ENCODE data around the gene RPAIN.

RPAIN gene

GRCh38 chr17:5381542-5381941, 38.4 kb upstream of the RPAIN start:
- no peak for FAIRE-seq
- DNase-seq (ENCODE audit: insufficient read length, low spot score) = no peak
- TF ChIP-seq CTCF (IDR thresholded peaks at IDR 0.05; ENCODE audit: insufficient read depth, missing control alignments) = no peak

- no peak for FAIRE-seq
- no peak for DNase-seq (ENCODE audit: insufficient read length, low spot score)
- TF ChIP-seq CTCF (IDR thresholded peaks at IDR 0.05; ENCODE audit: insufficient read depth, missing control alignments) = no peak
Observed at GRCh38 chr17:5391678-5392077, 28.3 kb upstream of the RPAIN start.

- TF ChIP-seq CTCF (IDR thresholded peaks at IDR 0.05; ENCODE audit: insufficient read depth, missing control alignments) = no peak
Observed at GRCh38 chr17:5396612-5397011, 23.4 kb upstream of the RPAIN start.

GRCh38 chr17:5399767-5400166, 20.2 kb upstream of the RPAIN start:
- FAIRE-seq = no peak
- DNase-seq (ENCODE audit: insufficient read length, low spot score) = no peak
- TF ChIP-seq CTCF (IDR thresholded peaks at IDR 0.05; ENCODE audit: insufficient read depth, missing control alignments) = no peak

More at GRCh38 chr17:5396612-5397011, 23.4 kb upstream of the RPAIN start:
- FAIRE-seq (no peak), DNase-seq (ENCODE audit: insufficient read length, low spot score) (no peak)

- TF ChIP-seq CTCF (IDR thresholded peaks at IDR 0.05; ENCODE audit: insufficient read depth, missing control alignments) = no peak
- DNase-seq (ENCODE audit: insufficient read length, low spot score) = no peak
- FAIRE-seq = no peak
Observed at GRCh38 chr17:5405400-5405799, 14.6 kb upstream of the RPAIN start.

- DNase-seq (ENCODE audit: insufficient read length, low spot score) (no peak), FAIRE-seq (no peak)
- TF ChIP-seq CTCF (IDR thresholded peaks at IDR 0.05; ENCODE audit: insufficient read depth, missing control alignments) = no peak
Observed at GRCh38 chr17:5408186-5408585, 11.8 kb upstream of the RPAIN start.

GRCh38 chr17:5410594-5411272, 9.2 kb upstream of the RPAIN start:
- no peak for DNase-seq (ENCODE audit: insufficient read length, low spot score)
- no peak for TF ChIP-seq CTCF (IDR thresholded peaks at IDR 0.05; ENCODE audit: insufficient read depth, missing control alignments)
- no peak for FAIRE-seq

Data from D721Med (cell line).